H1 (cell line): ENCODE data around the gene TBC1D22B. TPM values are rescaled to one million over a fixed set of nuclear protein-coding genes. Genes with fewer than 3 reads are reported as not detected.
"Not testable (repeated sequence)": the region's sequence is repeated elsewhere in the genome, so short reads cannot be mapped to it uniquely, and the experiment has no call there.

Source experiments
- CTCF ChIA-PET: fragments of 300-600 bp; sonication (Branson Sonifier 250); formaldehyde crosslinking; loops from one replicate; lab custom pipeline; 2021; ENCODE audit not compliant: partially characterized antibody; lab: Charles Lee
- POLR2A ChIA-PET: fragments of 300-600 bp; sonication (Branson Sonifier 250); formaldehyde crosslinking; loops from one replicate; lab custom pipeline; 2021; ENCODE audit warnings: inconsistent platforms; ENCODE audit not compliant: partially characterized antibody; lab: Charles Lee
- DNase-seq, 2 experiments: peaks; one replicate each; pipeline versions ENCODE4 v3.0.0 to v3.0.0-alpha.2; 2010 to 2022; ENCODE audit warnings: low spot score in 2 of 2, low read depth in 1 of 2, mixed read lengths in 1 of 2
- FAIRE-seq: peaks from 2 replicates; lab custom pipeline; 2011; peaks lifted over from hg19 to GRCh38; lab: Jason Lieb, UNC
- H2AFZ ChIP-seq: 2 replicates; pipeline ENCODE4 v1.8.1; 2012; ENCODE audit warnings: low read length, inconsistent platforms
- H2AK5ac ChIP-seq: 2 replicates; pipeline ENCODE4 v1.6.1; 2013; ENCODE audit warnings: low read depth, low read length
- H2BK120ac ChIP-seq: replicated peaks from 2 replicates; pipeline ENCODE3; 2013; ENCODE audit warnings: low read depth, low read length, inconsistent platforms
- H2BK12ac ChIP-seq: 2 replicates; pipeline ENCODE4 v1.6.1; 2013; ENCODE audit warnings: low read depth, low read length
- H2BK15ac ChIP-seq: 2 replicates; pipeline ENCODE4 v1.6.1; 2013; ENCODE audit warnings: low read length
- H2BK20ac ChIP-seq: 2 replicates; pipeline ENCODE4 v1.6.1; 2013; ENCODE audit warnings: low read length
- H2BK5ac ChIP-seq: 2 replicates; pipeline ENCODE4 v1.6.1; 2013; ENCODE audit warnings: low read depth, low read length
- H3K14ac ChIP-seq: 2 replicates; pipeline ENCODE4 v1.6.1; 2013; ENCODE audit warnings: inconsistent platforms; ENCODE audit not compliant: insufficient read length
- H3K18ac ChIP-seq: 2 replicates; pipeline ENCODE4 v1.6.1; 2013; ENCODE audit warnings: low read length; ENCODE audit errors: extremely low read depth
- H3K23ac ChIP-seq: 2 replicates; pipeline ENCODE4 v1.6.1; 2013; ENCODE audit warnings: inconsistent platforms; ENCODE audit not compliant: insufficient read length
- H3K23me2 ChIP-seq: 2 replicates; pipeline ENCODE4 v1.6.1; 2013; ENCODE audit warnings: low read depth, low read length
- H3K27ac ChIP-seq: 2 replicates; pipeline ENCODE4 v1.6.1; 2011; ENCODE audit warnings: low read depth, low read length, inconsistent platforms
- H3K27me3 ChIP-seq, 4 experiments: replicated peaks in 1 of 4; 1 replicate in 1 of 4; 2 replicates in 3 of 4; pipeline versions ENCODE4 v1.6.1 to v1.8.1; 2011 to 2013; ENCODE audit warnings: low read length in 3 of 4, mild to moderate bottlenecking in 3 of 4, inconsistent platforms in 2 of 4, mixed read lengths in 2 of 4, moderate library complexity in 1 of 4; ENCODE audit not compliant: control insufficient read depth in 3 of 4, insufficient read depth in 3 of 4; ENCODE audit errors: extremely low read depth in 1 of 4
- H3K36me3 ChIP-seq, 4 experiments: 2 replicates each; pipeline versions ENCODE4 v1.6.1 to v1.8.1; 2011 to 2013; ENCODE audit warnings: mild to moderate bottlenecking in 4 of 4, low read length in 3 of 4, moderate library complexity in 2 of 4, control low read depth in 1 of 4, inconsistent platforms in 1 of 4; ENCODE audit not compliant: insufficient read depth in 4 of 4, control insufficient read depth in 2 of 4
- H3K4ac ChIP-seq: replicated peaks from 2 replicates; pipeline ENCODE3; 2013; ENCODE audit warnings: low read length, low read depth, mixed read lengths, inconsistent platforms; ENCODE audit not compliant: insufficient read length
- H3K4me1 ChIP-seq, 4 experiments: replicated peaks in 1 of 4; 1 replicate in 1 of 4; 2 replicates in 3 of 4; pipeline versions ENCODE4 v1.6.1 to v1.8.1; 2011 to 2013; ENCODE audit warnings: low read length in 3 of 4, inconsistent platforms in 2 of 4, mixed read lengths in 1 of 4; ENCODE audit not compliant: insufficient read depth in 4 of 4, control insufficient read depth in 3 of 4
- H3K4me2 ChIP-seq, 2 experiments: 2 replicates each; pipeline versions ENCODE4 v1.6.1 to v1.8.1; 2011 to 2013; ENCODE audit warnings: low read depth in 2 of 2, low read length in 2 of 2, control low read depth in 1 of 2, inconsistent platforms in 1 of 2, mild to moderate bottlenecking in 1 of 2; ENCODE audit not compliant: insufficient read depth in 1 of 2
- H3K4me3 ChIP-seq, 4 experiments: fragments of 200-600, 300-600 bp in 1 of 4; sonication (generic), shearing (Covaris generic), sonication (Bioruptor Twin) in 1 of 4; 2 replicates each; pipeline versions ENCODE4 v1.5.1 to v1.8.1; 2011 to 2016; ENCODE audit warnings: low read length in 4 of 4, low read depth in 3 of 4, control low read depth in 2 of 4, inconsistent platforms in 2 of 4, mild to moderate bottlenecking in 2 of 4, mixed read lengths in 1 of 4, moderate library complexity in 1 of 4; ENCODE audit not compliant: insufficient read depth in 2 of 4; ENCODE audit errors: extremely low read depth in 1 of 4
- H3K56ac ChIP-seq: replicated peaks from 2 replicates; pipeline ENCODE3; 2013; ENCODE audit warnings: low read depth, mild to moderate bottlenecking, mixed read lengths, low read length, inconsistent platforms; ENCODE audit not compliant: insufficient read length
- H3K79me1 ChIP-seq: 2 replicates; pipeline ENCODE4 v1.6.1; 2013; ENCODE audit warnings: low read depth, low read length, control low read depth
- H3K79me2 ChIP-seq, 2 experiments: 2 replicates each; pipeline versions ENCODE4 v1.6.1 to v1.8.1; 2012 to 2013; ENCODE audit warnings: low read length in 2 of 2, mild to moderate bottlenecking in 2 of 2, inconsistent platforms in 1 of 2; ENCODE audit not compliant: insufficient read depth in 2 of 2, control insufficient read depth in 1 of 2
- H3K9ac ChIP-seq, 4 experiments: replicated peaks in 1 of 4; 1 replicate in 1 of 4; 2 replicates in 3 of 4; pipeline versions ENCODE4 v1.6.1 to v1.8.1; 2011 to 2013; ENCODE audit warnings: low read depth in 3 of 4, low read length in 3 of 4, control low read depth in 2 of 4, mild to moderate bottlenecking in 2 of 4, moderate library complexity in 2 of 4, inconsistent platforms in 1 of 4; ENCODE audit errors: extremely low read depth in 1 of 4
- H3K9me3 ChIP-seq, 2 experiments: 2 replicates each; pipeline versions ENCODE4 v1.6.1 to v1.8.1; 2012 to 2013; ENCODE audit warnings: mild to moderate bottlenecking in 2 of 2, moderate library complexity in 2 of 2, control low read depth in 1 of 2, inconsistent platforms in 1 of 2, low read depth in 1 of 2, low read length in 1 of 2, mixed read lengths in 1 of 2; ENCODE audit not compliant: insufficient read depth in 2 of 2
- H4K20me1 ChIP-seq, 2 experiments: replicated peaks in 1 of 2; 2 replicates each; pipeline versions ENCODE3 to v1.8.1; 2011 to 2013; ENCODE audit warnings: inconsistent platforms in 2 of 2, low read length in 2 of 2, mild to moderate bottlenecking in 1 of 2; ENCODE audit not compliant: insufficient read depth in 2 of 2, control insufficient read depth in 1 of 2
- H4K5ac ChIP-seq: 2 replicates; pipeline ENCODE4 v1.6.1; 2013; ENCODE audit warnings: low read length, low read depth, mixed read lengths, inconsistent platforms; ENCODE audit not compliant: insufficient read length
- H4K8ac ChIP-seq: 2 replicates; pipeline ENCODE4 v1.8.0; 2013; ENCODE audit warnings: mild to moderate bottlenecking, moderate library complexity, low read length, inconsistent platforms; ENCODE audit not compliant: insufficient read depth; ENCODE audit errors: extremely low read depth
- H4K91ac ChIP-seq: replicated peaks from 2 replicates; pipeline ENCODE3; 2013; ENCODE audit warnings: low read length, mixed read lengths, inconsistent platforms; ENCODE audit not compliant: insufficient read length
- WGBS, 2 experiments: shearing (Covaris generic) in 1 of 2; methylation state at CpG; one replicate each; pipeline versions ENCODE4 v1.1.6 to v1.1.7; 2013 to 2015; ENCODE audit warnings: low lambda C conversion rate in 2 of 2, mixed read lengths in 2 of 2, inconsistent platforms in 1 of 2, low coverage in 1 of 2, missing lambda C conversion rate in 1 of 2; ENCODE audit not compliant: insufficient replicate concordance in 2 of 2, insufficient coverage in 1 of 2, insufficient read length in 1 of 2; ENCODE audit errors: extremely low coverage in 1 of 2, missing lambda C conversion rate in 1 of 2; 5-methylcytosine and 5-hydroxymethylcytosine counted together
- polyA plus RNA-seq, 7 experiments: library from polyadenylated mRNA; depleted of rRNA in 3 of 7; stranded (reverse) in 5 of 7; unstranded in 2 of 7; fragments of >200 nt in 5 of 7; fragments of 200-250 nt in 2 of 7; gene quantifications; 1 replicate in 5 of 7; 2 replicates in 1 of 7; 4 replicates in 1 of 7; pipeline versions ENCODE4 v1.2.1 to v1.2.3, GENCODE V29; 2011 to 2013; ENCODE audit warnings: missing spikeins in 2 of 7, mixed read lengths in 2 of 7
- total RNA-seq: library from RNA; stranded (reverse); fragmentation: NEBNext Ultra II Directional; extraction: Animal tissue kit (Norgen Biotek cat#: 25700); gene quantifications from 2 replicates; pipeline ENCODE4 v1.2.1, GENCODE V29; 2021

TBC1D22B gene
- total and polyA plus RNA-seq, 2 of the 8 experiments (the other 6 are each of a cell fraction or from before 2014, with no cell fraction given): 10.1 to 17.4 TPM

GRCh38 chr6:37345804-37346203 is 88.2 kb downstream of the TBC1D22B start:
- not testable (repeated sequence) for H3K27me3 ChIP-seq

More at GRCh38 chr6:37345804-37346203, 88.2 kb downstream of the TBC1D22B start:
- H3K36me3 ChIP-seq, H2BK120ac ChIP-seq, H3K14ac ChIP-seq, H3K18ac ChIP-seq, DNase-seq, CTCF ChIA-PET, H4K91ac ChIP-seq, H4K5ac ChIP-seq, H3K79me1 ChIP-seq, POLR2A ChIA-PET, H3K56ac ChIP-seq, H4K8ac ChIP-seq, H2BK20ac ChIP-seq, H3K9ac ChIP-seq, H3K79me2 ChIP-seq, H3K27ac ChIP-seq, H3K4me1 ChIP-seq, H3K9me3 ChIP-seq, H3K4ac ChIP-seq, H4K20me1 ChIP-seq, H2AK5ac ChIP-seq, H3K4me2 ChIP-seq, H2BK12ac ChIP-seq, H2BK15ac ChIP-seq, H2BK5ac ChIP-seq, H3K23me2 ChIP-seq, H3K23ac ChIP-seq, FAIRE-seq, H3K4me3 ChIP-seq, H2AFZ ChIP-seq: not testable (repeated sequence)
- WGBS, 2 experiments: 86% methylated on average over 3 of the region's 3 CpGs; no CpG with 5 or more reads in 1 of the 2 experiments
